T-helper 9 cell (primary cell): ENCODE measurements around the gene TNRC18.
"Not testable (repeated sequence)": the region's sequence is repeated elsewhere in the genome, so short reads cannot be mapped to it uniquely, and the experiment has no call there.

Source experiments
- DNase-seq: peaks from one replicate; pipeline ENCODE4 v3.0.0-alpha.2; 2020

The TNRC18 gene

DNA sequence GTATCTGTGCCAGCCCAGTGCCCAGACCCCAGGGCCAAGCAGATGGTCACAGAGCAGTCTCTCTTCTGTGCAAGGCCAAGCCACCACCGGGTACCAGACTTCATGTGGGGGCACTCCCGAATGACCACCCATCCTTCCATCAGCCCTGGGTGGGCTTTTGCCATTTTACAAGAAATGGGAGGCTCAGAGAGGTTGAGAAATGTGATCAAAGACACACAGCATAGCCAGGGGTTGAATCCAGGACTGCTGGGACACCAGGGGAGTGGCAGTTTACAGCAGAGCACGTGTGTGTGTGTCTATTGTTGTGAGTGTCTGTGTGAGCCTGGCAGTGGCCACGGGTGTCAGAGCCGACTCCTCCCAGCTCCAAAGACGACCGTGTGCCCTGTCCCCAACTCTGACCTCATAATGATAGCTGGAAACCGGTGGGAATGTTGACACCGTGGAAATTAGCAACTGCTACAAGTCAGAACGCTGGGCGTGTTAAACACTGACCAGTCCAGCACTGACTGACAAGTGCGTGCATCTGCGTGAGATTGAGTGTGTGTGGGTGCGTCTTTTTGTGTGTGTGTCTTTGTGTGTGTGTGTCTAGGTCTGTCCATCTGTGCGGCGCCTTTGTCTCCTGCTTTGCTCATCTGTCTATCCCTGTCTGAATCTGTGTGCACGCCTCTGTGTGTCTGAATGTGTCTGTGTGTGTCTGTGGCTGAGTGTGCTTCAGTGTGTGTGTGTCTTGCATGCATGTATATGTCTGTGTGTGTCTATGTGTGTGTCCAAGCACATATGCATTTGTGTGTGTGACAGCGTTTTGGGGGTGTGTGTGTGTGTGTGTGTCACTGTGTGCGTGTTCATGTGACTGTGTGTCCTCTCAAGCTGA lies 158.1 kb downstream of the TNRC18 start:
- no peak for DNase-seq

DNA sequence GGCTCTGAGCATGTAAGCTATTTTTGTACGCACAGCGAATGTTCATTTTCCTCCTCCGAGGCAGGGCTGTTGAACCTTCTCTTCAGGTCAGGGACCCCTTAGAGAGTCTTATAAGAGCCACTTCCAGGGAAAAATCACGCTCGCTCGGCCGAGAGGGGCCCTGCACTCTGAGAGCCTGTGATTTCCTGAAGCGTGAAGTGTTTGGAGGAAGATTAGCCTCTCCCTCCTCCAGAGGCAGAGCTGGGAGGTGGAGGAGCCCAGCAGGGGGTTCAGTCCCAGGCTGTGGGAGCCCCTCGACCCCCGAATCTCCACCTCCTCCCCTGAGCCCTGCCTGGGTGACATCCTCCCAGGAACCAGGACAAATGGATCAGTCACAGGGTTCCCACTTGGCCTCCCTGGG lies 160.6 kb downstream of the TNRC18 start:
- not testable (repeated sequence) for DNase-seq

DNA sequence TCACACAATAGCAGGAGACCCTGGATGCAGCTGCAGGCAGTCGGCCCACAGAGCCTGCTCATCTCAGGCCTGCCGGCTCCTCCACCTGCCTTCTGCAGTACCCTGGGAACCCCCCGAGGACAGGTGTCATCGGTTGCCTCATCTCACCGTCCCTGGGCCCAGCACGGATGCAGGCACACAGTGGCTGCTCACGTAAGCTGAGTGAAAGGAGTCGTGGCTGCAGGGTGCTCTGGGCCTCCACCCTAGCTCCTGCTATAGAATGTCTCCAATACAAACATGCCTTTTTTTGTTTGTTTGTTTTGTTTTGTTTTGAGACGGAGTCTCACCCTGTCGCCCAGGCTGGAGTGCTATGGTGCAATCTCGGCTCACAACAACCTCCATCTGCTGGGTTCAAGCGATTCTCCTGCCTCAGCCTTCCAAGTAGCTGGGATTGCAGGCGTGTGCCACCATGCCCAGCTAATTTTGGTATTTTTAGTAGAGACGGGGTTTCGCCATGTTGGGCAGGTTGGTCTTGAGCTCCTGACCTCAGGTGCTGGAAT lies 163.0 kb downstream of the TNRC18 start:
- DNase-seq = not testable (repeated sequence)
